GM12875 (cell line): ENCODE results near the gene FGF7.
"Not testable (repeated sequence)": the region's sequence is repeated elsewhere in the genome, so short reads cannot be mapped to it uniquely, and the experiment has no call there.

Experiments
- H3K4me3 ChIP-seq: one replicate; pipeline ENCODE4 v1.5.1; 2011; ENCODE audit warnings: low read depth, low read length, control low read depth
- TF ChIP-seq, protein P1 (sequence below): IDR thresholded peaks from 2 replicates; pipeline ENCODE4 v1.5.1; 2011; ENCODE audit warnings: low read depth, mild to moderate bottlenecking, control low read depth, inconsistent platforms, low read length, moderate library complexity, borderline replicate concordance; ENCODE audit not compliant: insufficient read depth

The FGF7 gene, protein sequence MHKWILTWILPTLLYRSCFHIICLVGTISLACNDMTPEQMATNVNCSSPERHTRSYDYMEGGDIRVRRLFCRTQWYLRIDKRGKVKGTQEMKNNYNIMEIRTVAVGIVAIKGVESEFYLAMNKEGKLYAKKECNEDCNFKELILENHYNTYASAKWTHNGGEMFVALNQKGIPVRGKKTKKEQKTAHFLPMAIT

DNA sequence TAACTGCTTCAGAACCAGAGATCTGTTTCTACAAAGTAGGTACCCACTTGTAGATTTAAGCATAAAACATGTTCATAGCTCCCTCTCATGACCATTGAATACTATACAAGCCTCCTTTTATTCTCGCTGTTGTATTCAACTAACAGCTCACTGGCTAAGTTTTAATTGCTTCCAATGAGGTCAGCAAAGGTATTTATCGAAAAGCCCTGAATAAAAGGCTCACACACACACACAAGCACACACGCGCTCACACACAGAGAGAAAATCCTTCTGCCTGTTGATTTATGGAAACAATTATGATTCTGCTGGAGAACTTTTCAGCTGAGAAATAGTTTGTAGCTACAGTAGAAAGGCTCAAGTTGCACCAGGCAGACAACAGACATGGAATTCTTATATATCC is at the start of gene FGF7:
Gene FGF7, plus strand, starts transcription at position 222 of the 400 bp plus-strand sequence. CDS start 1,056 bp downstream, outside the sequence.
- H3K4me3 ChIP-seq = no peak within 1 kb of the TSS
- TF ChIP-seq, protein P1, sequence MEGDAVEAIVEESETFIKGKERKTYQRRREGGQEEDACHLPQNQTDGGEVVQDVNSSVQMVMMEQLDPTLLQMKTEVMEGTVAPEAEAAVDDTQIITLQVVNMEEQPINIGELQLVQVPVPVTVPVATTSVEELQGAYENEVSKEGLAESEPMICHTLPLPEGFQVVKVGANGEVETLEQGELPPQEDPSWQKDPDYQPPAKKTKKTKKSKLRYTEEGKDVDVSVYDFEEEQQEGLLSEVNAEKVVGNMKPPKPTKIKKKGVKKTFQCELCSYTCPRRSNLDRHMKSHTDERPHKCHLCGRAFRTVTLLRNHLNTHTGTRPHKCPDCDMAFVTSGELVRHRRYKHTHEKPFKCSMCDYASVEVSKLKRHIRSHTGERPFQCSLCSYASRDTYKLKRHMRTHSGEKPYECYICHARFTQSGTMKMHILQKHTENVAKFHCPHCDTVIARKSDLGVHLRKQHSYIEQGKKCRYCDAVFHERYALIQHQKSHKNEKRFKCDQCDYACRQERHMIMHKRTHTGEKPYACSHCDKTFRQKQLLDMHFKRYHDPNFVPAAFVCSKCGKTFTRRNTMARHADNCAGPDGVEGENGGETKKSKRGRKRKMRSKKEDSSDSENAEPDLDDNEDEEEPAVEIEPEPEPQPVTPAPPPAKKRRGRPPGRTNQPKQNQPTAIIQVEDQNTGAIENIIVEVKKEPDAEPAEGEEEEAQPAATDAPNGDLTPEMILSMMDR = no peak

DNA sequence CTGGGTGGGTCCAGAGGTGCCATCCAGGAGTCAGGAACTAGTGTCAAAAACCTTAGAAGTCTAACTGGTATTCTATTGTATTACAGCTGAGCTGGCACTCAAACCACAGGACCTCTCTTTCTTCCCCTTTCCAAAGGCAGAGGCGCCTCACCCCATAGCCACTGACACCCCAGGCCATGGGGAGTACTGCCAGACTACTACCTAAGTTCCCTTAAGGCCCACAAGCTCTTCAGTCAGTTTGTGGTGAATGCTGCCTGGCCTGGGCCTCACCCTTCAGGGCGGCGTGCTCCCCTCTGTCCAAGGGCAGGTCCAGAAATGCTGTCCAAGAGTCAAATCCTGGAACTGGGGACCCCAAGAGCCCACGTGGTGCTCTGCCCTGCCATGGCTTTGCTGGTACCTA is 43.0 kb upstream of the FGF7 start:
- TF ChIP-seq, protein P1 = no peak

DNA sequence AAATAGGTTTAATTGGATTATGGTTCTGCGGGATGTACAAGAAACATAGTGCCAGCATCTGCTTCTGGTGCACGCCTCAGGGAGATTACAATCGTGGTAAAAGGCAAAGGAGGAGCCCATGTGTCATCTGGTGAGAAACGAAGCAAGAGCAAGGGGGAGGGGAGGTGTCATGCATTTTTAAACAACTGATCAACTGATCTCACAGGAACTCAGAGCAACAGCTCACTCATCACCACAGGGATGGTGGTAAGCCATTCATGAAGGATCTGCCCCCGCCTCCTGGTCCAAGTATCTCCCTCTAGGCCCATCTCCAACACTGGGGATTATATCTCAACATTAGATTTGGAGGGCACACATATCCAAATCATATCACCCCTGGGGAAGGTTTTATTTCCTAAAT is 42.1 kb upstream of the FGF7 start:
- TF ChIP-seq, protein P1 = no peak
- H3K4me3 ChIP-seq = no peak overlapping the region

More for the DNA sequence above, 43.0 kb upstream of the FGF7 start:
- no peak overlapping the region for H3K4me3 ChIP-seq

DNA sequence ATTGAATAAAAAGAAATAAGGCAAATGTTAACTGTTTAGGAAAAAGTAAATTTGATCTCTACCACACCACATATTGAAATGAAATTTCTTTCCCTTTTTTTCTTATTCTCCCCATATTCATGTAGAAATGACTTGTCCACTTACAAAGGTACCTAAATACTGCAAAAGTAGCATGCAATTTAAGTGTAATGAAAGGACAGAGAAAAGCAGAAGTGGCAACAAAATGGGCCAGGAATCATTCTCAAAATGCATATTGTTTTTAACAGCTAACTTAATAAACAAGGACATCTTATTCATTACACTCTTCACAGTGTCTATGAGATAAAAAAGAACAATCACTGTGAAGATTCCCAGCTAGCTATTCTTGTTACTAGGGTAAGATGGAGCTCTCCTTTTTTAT is 40.6 kb upstream of the FGF7 start:
- TF ChIP-seq, protein P1 = no peak
- H3K4me3 ChIP-seq = no peak overlapping the region

DNA sequence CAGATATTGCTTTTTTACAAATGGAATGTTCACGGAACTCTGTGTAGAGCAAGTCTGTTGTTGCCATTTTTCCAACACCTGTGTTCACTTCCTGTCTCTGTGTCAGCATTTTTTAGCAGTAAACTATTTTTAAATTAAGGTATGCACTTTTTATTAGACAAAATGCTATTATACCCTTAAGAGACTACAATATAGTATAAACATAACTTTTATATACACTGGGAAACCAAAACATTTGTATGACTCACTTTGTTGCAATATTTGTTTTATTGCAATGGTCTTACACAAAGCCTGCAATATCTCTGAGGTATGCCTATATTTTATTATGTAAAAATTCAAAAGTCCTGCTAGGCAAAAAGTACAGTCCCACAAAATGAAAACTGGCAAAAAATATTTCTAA is 39.8 kb upstream of the FGF7 start:
- H3K4me3 ChIP-seq = no peak overlapping the region

DNA sequence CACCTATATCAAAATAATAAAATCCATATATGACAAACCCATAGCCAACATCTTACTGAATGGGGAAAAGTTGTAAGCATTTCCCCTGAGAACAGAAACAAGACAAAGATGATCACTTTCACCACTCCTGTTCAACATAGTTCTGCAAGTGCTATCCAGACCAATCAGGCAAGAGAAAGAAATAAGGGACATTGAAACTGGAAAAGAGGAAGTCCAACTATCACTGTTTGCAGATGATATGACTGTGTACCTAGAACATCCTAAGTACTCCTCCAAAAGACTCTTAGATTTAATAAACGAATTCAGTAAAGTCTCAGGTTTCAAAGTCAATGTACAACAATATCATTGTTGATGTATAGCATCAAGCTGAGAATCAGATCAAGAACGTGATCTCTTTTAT is 35.6 kb upstream of the FGF7 start:
- no peak overlapping the region for H3K4me3 ChIP-seq
- TF ChIP-seq, protein P1 = no peak

More for the DNA sequence above, 39.8 kb upstream of the FGF7 start:
- TF ChIP-seq, protein P1 = no peak

DNA sequence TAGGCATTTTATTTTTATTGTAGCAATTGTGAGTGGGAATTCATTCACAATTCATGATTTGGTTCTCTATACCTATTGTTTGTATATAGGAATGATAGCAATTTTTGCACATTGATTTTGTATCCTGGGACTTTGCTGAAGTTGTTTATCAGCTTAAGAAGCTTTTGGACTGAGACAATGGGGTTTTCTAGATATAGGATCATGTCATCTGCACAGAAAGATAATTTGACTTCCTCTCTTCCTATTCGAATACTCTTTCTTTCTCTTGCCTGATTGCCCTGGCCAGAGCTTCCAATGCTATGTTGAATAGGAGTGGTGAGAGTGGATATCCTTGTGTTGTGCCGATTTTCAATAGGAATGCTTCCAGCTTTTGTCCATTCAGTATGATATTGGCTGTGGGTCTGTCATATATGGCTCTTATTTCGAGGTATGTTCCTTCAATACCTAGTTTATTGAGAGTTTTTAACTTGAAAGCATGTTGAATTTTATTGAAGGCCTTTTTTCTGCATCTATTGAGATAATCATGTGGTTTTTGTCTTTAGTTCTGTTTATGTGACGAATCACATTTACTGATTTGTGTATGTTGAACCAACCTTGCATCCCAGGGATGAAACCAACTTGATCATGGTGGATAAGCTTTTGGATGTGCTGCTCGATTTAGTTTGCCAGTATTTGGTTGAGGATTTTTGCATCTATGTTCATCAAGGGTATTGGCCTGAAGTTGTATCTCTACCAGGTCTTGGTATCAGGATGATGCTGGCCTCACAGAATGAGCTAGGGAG is 20.3 kb upstream of the FGF7 start:
- not testable (repeated sequence) for H3K4me3 ChIP-seq
